Adrenal gland (tissue), 12 donors: ENCODE results near the gene TMEM267. TPM values are rescaled to one million over a fixed set of nuclear protein-coding genes. Genes with fewer than 3 reads are reported as not detected.
"Not testable (repeated sequence)": the region's sequence is repeated elsewhere in the genome, so short reads cannot be mapped to it uniquely, and the experiment has no call there.

Experiments used
- DNase-seq, 7 donors: peaks; one replicate each; pipeline ENCODE4 v3.0.0-alpha.2; 2019 to 2020
- H3K27ac ChIP-seq, 5 donors: fragments of 200-600 bp; sonication (generic) in 4 of 5; 1 replicate in 3 of 5; 2 replicates in 2 of 5; pipeline versions ENCODE4 v1.5.1 to v1.8.0; 2016 to 2020; ENCODE audit warnings: mild to moderate bottlenecking in 1 of 5
- H3K27me3 ChIP-seq: fragments of 200-600 bp; 2 replicates; pipeline ENCODE4 v1.8.0; 2021
- H3K36me3 ChIP-seq, 2 donors: fragments of 200-600 bp; replicated peaks in 1 of 2; 1 replicate in 1 of 2; 2 replicates in 1 of 2; pipeline versions ENCODE4 v1.5.1 to v1.8.0; 2018 to 2022
- H3K4me1 ChIP-seq, 2 donors: fragments of 200-600 bp; replicated peaks in 1 of 2; 1 replicate in 1 of 2; 2 replicates in 1 of 2; pipeline versions ENCODE4 v1.5.1 to v1.8.0; 2018 to 2021
- H3K4me3 ChIP-seq, 4 donors: fragments of 200-600 bp; sonication (generic) in 3 of 4; one replicate each; pipeline ENCODE4 v1.5.1; 2016 to 2018
- H3K9me3 ChIP-seq, 3 donors: fragments of 200-600 bp; sonication (generic) in 1 of 3; replicated peaks in 1 of 3; 1 replicate in 2 of 3; 2 replicates in 1 of 3; pipeline versions ENCODE4 v1.5.1 to v1.8.0; 2016 to 2021
- CTCF ChIP-seq, 6 experiments: fragments of 450-650 bp in 4 of 6; fragments of 200-600 bp in 2 of 6; sonication (generic) in 1 of 6; IDR thresholded peaks; 1 replicate in 5 of 6; 2 replicates in 1 of 6; pipeline versions ENCODE4 v1.5.1 to v1.8.0; 2016 to 2021; ENCODE audit warnings: antibody characterized with exemption in 6 of 6, mild to moderate bottlenecking in 2 of 6, moderate library complexity in 1 of 6
- POLR2A ChIP-seq, 2 donors: fragments of 450-650 bp; IDR thresholded peaks; one replicate each; pipeline ENCODE4 v1.6.1; 2017; ENCODE audit warnings: antibody characterized with exemption in 2 of 2, mild to moderate bottlenecking in 2 of 2, moderate library complexity in 1 of 2
- WGBS, 4 donors: extraction: QIAGEN DNeasy Blood & Tissue Kit in 2 of 4; methylation state at CpG; one replicate each; pipeline versions ENCODE4 v1.1.5 to v1.1.7; 2013 to 2017; 5-methylcytosine and 5-hydroxymethylcytosine counted together
- intact Hi-C, 2 donors: fragments of 100-400 bp; cut with DNase I; formaldehyde crosslinking; loops; one replicate each; pipeline versions ENCODE4 v1.14.1 to v1.15.0; 2022 to 2023
- polyA plus RNA-seq, 3 donors: library from polyadenylated mRNA; stranded (reverse); fragments of 200-250 nt in 2 of 3; fragments of 350-450 nt in 1 of 3; fragmentation: Illumina TruSeq in 1 of 3; extraction: RNeasy Lipid Tissue Mini Kit (QIAGEN cat#74804) in 1 of 3; gene quantifications; one replicate each; pipeline ENCODE4 v1.2.3, GENCODE V29; 2013 to 2014
- total RNA-seq, 9 donors: library from RNA; depleted of rRNA in 4 of 9; stranded (reverse); fragments of >200 nt in 4 of 9; fragments of 120-200 nt in 1 of 9; fragmentation: NEBNext Ultra II Directional in 1 of 9; extraction: Animal tissue kit (Norgen Biotek cat#: 25700) in 1 of 9; gene quantifications; one replicate each; pipeline versions ENCODE4 v1.1.0 to v1.2.4, GENCODE V29; 2013 to 2023
- donor health status: healthy with polysubstance abuse.
- donor health status: Bipolar disorder and iron deficiency.
- donor health status: DM: yes; HTN: yes; CAD: no.
- donor health status: DM: no; HTN: no; CAD: no.
- donor health status: DM: no; HTN: no; CAD: no.
- donor health status: DM: yes; HTN: yes; CAD: no.

TMEM267 gene
- total and polyA plus RNA-seq, 12 donors: 1.5 to 14.0 (median 7.8) TPM

GRCh38 chr5:43514025-43514424 lies 30.4 kb upstream of the TMEM267 start:
- no peaks in the 10 kb centered on the region for H3K36me3 ChIP-seq
- peaks cover 8 to 16% of the 10 kb centered on the region in 2 donors for H3K4me1 ChIP-seq
- no peaks in the 10 kb centered on the region for H3K27me3 ChIP-seq
- no peak overlapping the region for H3K27ac ChIP-seq
- TF ChIP-seq CTCF (IDR thresholded peaks at IDR 0.05) (no peak), POLR2A (IDR thresholded peaks at IDR 0.05) (no peak)
- 18 to 28% (median 27%) methylated on average over 4 of the region's 4 CpGs for WGBS, 4 donors
- peak overlapping the region in 1 of 4 donors; percentile 64 for H3K4me3 ChIP-seq
- no peak for DNase-seq
- intact Hi-C loops: no loop called here
- H3K9me3 ChIP-seq: no peaks in the 10 kb centered on the region

GRCh38 chr5:43511062-43511461 lies 27.4 kb upstream of the TMEM267 start:
- H3K36me3 ChIP-seq, H3K27me3 ChIP-seq, DNase-seq, intact Hi-C loops, H3K9me3 ChIP-seq, H3K27ac ChIP-seq, H3K4me3 ChIP-seq: not testable (repeated sequence)
- 91 to 98% (median 94%) methylated on average over 24 to 36 of the region's 36 CpGs; no CpG with 5 or more reads in 1 of the 4 donors for WGBS, 4 donors
- H3K4me1 ChIP-seq: peaks cover 8 to 16% of the 10 kb centered on the region in 2 donors

- Histone ChIP-seq H3K27me3 (no peaks in the 10 kb centered on the region), H3K36me3 (no peaks in the 10 kb centered on the region), H3K9me3 (no peaks in the 10 kb centered on the region), H3K27ac (no peak overlapping the region), H3K4me1 (no peaks in the 10 kb centered on the region), H3K4me3 (no peak overlapping the region)
- DNase-seq: no peak
- intact Hi-C loops: no loop called here
- WGBS, 4 donors: 86 to 94% (median 91%) methylated on average over 2 of the region's 2 CpGs
- TF ChIP-seq CTCF (IDR thresholded peaks at IDR 0.05) (no peak), POLR2A (IDR thresholded peaks at IDR 0.05) (no peak)
These were observed 14.9 kb upstream of the TMEM267 start for GRCh38 chr5:43498581-43498980.

- intact Hi-C loops: no loop called here
- Histone ChIP-seq H3K9me3 (no peaks in the 10 kb centered on the region), H3K4me3 (no peak overlapping the region), H3K27me3 (no peaks in the 10 kb centered on the region), H3K27ac (no peak overlapping the region), H3K36me3 (no peaks in the 10 kb centered on the region), H3K4me1 (no peaks in the 10 kb centered on the region)
- 86 to 95% (median 94%) methylated on average over 5 of the region's 5 CpGs for WGBS, 4 donors
- DNase-seq: no peak
- TF ChIP-seq POLR2A (IDR thresholded peaks at IDR 0.05) (no peak), CTCF (IDR thresholded peaks at IDR 0.05) (no peak)
These were observed 13.8 kb upstream of the TMEM267 start for GRCh38 chr5:43497311-43498104.

GRCh38 chr5:43491326-43491725 lies 7.7 kb upstream of the TMEM267 start:
- no peak for DNase-seq
- Histone ChIP-seq H3K4me3 (no peak overlapping the region), H3K36me3 (no peaks in the 10 kb centered on the region), H3K9me3 (no peaks in the 10 kb centered on the region), H3K27ac (no peak overlapping the region), H3K4me1 (no peaks in the 10 kb centered on the region), H3K27me3 (no peaks in the 10 kb centered on the region)
- no peak for TF ChIP-seq CTCF (IDR thresholded peaks at IDR 0.05)
- no peak for TF ChIP-seq POLR2A (IDR thresholded peaks at IDR 0.05)
- intact Hi-C loops: no loop called here
- 94 to 100% (median 98%) methylated on average over 1 of the region's 1 CpG for WGBS, 4 donors
